ENCODE results near the gene CHST13.

GRCh38 chr3:126567696-126568438 lies 43.9 kb downstream of the CHST13 start:
- TF ChIP-seq CTCF (IDR thresholded peaks at IDR 0.05) (no peak), EP300 (IDR thresholded peaks at IDR 0.05) (no peak), POLR2A (IDR thresholded peaks at IDR 0.05) (no peak), POLR2AphosphoS5 (IDR thresholded peaks at IDR 0.05) (no peak)

Data from sigmoid colon (tissue), 4 donors.